NCI-H2029 treated with DMSO at 0.1 percent for 48 hours (cell line): ENCODE data around the gene KCNG1.

Experiments
- DNase-seq: peaks from one replicate; lab custom pipeline; 2025; lab: John Stamatoyannopoulos, UW

KCNG1 gene

GRCh38 chr20:51036226-51036625, 13.3 kb upstream of the KCNG1 start:
- DNase-seq = no peak

GRCh38 chr20:51034988-51035656, 12.2 kb upstream of the KCNG1 start:
- no peak for DNase-seq

GRCh38 chr20:51034476-51034875, 11.6 kb upstream of the KCNG1 start:
- no peak for DNase-seq

GRCh38 chr20:51029963-51030920, 7.3 kb upstream of the KCNG1 start:
- DNase-seq = no peak

- DNase-seq = no peak
These were observed 6.6 kb upstream of the KCNG1 start for GRCh38 chr20:51029556-51029955.

DNA sequence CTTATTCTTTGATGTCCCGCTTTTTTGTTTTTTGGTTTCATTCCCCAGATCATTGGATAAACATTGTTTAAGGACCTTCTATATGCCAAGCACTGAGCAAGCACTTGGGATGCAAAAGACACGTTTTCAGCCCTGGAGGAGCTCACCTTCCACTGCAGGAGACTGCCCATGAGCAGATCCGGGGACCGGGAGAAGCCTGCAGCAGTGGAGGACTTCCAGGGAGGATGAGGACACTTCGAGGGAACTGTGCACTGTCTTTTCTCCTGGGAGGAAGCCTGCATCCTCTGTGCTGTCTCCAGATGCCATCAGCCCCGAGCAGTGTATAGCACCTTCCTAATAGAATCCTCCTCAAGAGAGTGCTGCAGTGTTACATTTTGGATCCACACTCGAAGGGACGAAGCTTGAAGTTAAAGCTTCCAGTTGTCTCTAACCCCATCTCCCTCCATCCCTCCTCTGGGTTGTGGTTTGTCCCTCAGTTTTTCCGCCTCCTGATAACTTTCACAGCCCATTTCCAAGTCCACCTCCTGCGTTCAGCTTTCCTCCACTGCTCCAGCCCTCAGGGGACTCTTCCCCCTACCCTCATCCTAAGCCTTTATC, 5.8 kb upstream of the KCNG1 start:
- no peak for DNase-seq

DNA sequence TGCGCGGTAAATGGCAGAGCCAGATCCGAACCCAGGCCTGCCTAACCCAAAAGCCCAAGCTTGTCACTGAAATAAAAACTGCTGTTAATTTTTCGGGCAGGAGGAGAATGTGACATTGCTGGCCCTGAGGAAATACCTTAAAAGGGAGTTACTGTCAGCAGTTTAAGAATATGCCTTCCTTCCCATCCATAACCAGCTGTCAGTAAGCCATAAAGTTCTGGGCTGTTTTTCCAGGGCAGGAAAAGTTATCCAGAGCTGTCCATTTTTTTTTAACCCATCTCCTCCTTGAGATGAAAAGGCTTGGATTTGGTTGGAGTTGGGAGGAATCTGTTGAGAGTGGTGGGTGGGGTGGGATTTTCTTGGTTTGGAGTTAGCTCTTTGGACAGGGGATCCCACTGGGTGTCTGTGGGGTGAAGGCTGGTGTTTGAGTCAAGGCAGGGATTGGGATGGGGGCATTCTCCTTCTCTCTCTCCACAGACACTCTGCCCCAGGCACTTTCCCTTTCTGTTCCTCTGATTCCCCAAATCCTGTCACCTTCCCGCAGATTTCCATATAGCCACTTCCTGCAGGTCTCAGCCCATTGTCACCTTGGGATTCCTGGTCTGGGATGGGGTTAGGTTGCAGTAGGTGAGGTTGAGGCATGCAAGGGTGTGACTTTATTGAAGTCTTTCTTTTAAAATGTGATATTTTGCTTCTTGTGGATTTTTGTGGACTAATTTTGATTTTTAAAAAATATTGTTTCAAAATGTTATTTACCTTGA, 4.3 kb upstream of the KCNG1 start:
- no peak for DNase-seq

DNA sequence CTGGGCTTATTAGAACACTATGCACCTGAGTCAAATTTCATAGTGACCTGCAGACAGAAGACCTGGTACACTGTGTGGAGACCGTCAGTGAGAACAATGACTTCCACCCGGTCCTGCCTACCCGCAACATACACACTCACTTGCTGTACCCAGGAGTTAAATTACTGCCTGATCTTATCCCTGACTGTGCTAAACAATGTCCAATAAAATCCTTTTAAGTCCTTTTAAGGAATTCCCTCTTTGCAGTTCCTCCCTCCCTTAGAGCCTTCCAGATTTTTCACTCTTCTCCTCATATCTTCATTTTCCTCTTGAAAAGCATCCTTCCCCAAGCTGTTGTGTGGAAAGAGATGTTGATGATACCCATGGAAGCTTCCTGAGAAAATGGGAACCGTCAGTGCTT, 3.4 kb upstream of the KCNG1 start:
- DNase-seq = no peak

DNA sequence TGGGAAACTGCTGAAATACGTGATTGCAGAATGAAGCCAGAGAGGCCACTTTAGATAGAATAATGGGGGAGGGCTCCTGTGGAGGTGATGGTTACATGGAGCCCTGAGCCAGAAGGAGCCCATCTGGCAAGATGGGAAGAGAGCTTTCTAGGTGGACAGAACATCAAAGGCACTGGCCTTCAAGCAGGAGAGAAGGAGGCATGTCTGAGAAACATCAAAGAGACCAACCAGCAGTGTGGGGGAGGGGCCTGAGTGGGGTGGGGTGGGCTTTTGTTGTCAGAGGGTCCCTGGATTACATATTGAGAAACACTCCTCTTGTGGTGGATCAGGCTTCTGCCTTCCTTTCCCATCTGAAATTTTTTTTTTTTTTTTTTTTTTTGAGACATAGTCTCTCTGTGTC, 1.9 kb upstream of the KCNG1 start:
- no peak for DNase-seq

- DNase-seq = no peak
These were observed 779 bp upstream of the KCNG1 start for GRCh38 chr20:51023617-51024155.

DNA sequence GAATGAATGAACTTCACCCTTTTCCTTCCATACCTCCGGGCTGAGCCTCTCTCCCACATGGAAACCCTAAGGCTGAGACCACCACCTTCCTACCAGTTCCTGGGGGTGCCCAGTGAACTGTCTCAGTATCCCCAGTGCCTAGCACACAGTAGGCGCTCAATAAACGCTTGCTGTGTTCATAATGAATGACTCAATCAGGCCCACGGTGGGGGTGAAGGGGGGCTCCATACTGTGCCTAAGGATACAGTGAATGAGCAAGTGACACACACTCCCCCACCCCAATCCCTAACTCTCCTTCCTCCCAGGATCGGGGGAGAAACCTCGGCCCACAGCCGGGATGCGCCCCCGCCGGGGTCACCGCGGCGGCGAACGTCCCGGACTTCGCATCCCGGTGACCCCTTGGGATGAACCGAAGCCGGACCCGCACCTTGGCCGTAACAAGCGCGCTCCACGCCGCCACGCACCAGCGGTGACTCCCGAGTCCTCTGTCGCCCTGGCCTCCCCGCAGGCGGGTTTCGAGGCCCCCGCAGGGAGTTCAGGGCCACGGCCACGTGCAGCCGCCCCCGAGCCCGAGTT, 592 bp downstream of the KCNG1 start:
- DNase-seq = no peak

- no peak for DNase-seq
These were observed 1.6 kb downstream of the KCNG1 start for GRCh38 chr20:51021067-51022025.

DNA sequence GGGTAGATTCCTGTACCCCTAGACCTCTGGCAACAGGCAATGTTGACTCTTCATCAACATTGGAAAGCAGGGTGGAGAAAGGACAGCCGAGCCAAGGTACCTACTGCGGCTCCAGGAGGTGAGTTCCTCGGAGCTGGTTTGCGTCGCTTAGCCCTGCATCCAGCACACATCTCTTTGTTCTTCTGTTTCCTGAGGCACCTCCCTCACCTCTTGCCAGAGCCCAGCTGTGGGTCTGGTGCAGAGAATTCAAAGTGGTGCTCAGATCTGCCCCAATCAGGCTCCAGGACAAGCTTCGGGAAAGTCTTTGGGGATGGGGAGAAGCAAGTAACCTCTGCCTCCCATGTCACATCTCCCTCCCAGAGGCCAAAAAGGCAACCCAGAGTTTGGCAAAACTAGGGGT, 2.2 kb downstream of the KCNG1 start:
- DNase-seq = no peak

DNA sequence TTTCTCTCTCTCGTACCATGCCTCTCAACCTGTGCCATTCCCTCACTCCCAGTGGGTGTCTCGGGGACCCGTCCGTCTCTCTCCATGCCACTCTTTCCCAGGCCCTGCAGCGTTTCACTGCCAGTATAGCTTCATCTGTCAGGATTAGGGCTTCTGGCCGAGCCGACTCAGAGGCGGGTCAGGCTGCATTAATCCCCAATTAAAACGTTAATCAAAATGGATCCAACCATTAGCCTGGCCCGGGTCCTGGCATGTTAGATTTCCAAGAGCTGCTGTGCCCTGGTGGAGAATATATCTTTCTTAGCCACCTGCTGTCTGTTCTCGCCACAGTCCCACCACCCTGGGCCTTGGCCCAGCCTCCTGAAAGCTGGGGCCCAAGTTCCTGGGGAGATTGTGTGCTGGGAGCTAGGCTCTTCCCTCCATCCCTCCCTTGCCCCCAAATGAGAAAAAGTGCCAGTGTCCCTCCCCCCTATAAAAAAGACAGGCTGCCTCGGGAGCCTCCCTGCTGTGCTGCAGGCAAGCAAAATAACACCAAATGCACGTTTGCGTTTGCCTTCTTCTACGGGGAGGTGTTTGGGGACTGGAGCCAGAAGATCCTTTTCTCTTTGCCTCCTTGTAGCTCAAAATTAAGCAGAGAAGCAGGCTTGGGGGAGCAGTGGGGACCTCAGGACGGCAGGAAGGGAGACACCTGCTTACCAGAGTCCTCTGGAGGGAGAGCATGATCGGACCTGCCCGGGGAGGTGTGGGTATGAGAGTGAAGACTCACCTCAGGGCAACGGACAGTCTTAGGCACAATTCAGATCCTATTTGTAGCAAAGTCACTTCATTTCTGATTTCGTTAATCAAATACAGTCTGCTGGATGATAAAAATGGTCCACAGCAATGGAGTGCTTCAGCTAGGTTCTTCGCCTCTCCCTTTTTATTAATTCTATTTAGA, 3.0 kb downstream of the KCNG1 start:
- no peak for DNase-seq

DNA sequence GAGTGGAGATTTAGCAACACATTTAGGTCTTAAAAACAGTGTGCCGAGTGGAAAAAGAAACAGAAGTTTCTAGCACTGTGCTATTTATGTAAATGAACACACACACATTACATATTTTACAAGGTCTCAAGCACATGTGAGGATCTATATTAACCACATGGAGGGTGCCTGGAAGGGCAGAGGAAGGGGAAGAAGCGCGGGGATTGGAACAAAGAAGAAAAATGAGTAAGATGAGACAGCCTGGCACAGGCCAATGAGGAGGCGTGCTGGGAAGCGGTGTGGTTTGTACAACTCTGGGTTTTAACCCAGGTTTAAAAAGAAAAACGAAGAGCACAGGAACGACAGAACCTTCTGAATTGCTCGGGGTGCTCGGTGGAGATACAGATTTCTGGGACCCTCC, 5.7 kb downstream of the KCNG1 start:
- DNase-seq = no peak

- DNase-seq = no peak
These were observed 6.4 kb downstream of the KCNG1 start for GRCh38 chr20:51016521-51016920.

GRCh38 chr20:51014797-51015722, 7.8 kb downstream of the KCNG1 start:
- DNase-seq = no peak
